GM13977 (cell line): ENCODE data around the gene GNAS-AS1.

Source experiments
- DNase-seq: peaks from one replicate; pipeline ENCODE4 v3.0.0; 2012; ENCODE audit warnings: low spot score
- CTCF ChIP-seq: IDR thresholded peaks from 2 replicates; pipeline ENCODE4 v1.5.1; 2012; ENCODE audit warnings: mild to moderate bottlenecking, control low read depth; ENCODE audit not compliant: insufficient read depth; ENCODE audit errors: extremely low read depth, missing control alignments
- in situ Hi-C: fragments of 300-500 bp; cut with MboI; formaldehyde crosslinking; loops from one replicate; pipeline ENCODE4 v1.12.0; 2022; ENCODE audit warnings: low sequenced_read_pairs, low pct_unique_long_range_greater_than_20kb, mixed read lengths, inconsistent platforms; ENCODE audit not compliant: unreplicated experiment

The GNAS-AS1 gene

GRCh38 chr20:58880994-58881752 lies 30.5 kb upstream of the GNAS-AS1 start:
- in situ Hi-C loops: no loop called here
- no peak for DNase-seq
- peak; percentile 38 for TF ChIP-seq CTCF

GRCh38 chr20:58880441-58880840 lies 29.7 kb upstream of the GNAS-AS1 start:
- in situ Hi-C loops: no loop called here
- TF ChIP-seq CTCF: no peak
- DNase-seq: no peak

GRCh38 chr20:58878399-58878798 lies 27.7 kb upstream of the GNAS-AS1 start:
- TF ChIP-seq CTCF: no peak
- in situ Hi-C loops: no loop called here
- no peak for DNase-seq

DNA sequence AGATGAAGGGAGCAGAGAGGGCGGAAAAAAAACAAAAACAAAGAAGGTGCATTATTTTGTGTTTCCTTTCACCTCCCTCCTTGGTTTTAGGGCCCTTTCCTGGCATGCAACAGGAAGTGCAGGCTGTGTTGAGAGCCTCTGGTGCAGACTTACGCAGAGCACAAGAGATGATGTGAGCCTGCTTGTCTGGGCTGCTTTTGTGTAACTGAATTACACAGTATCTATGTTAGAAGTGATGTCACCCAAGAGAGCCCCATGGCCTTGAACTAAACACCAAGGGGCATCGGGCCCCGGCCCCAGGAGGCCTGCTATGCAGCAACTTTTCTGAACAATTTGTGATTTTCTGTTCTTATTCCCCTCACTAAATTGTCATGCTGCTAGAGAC lies 27.3 kb upstream of the GNAS-AS1 start:
- no peak for DNase-seq
- no peak for TF ChIP-seq CTCF
- in situ Hi-C loops: no loop called here

GRCh38 chr20:58877050-58877975 lies 26.6 kb upstream of the GNAS-AS1 start:
- no peak for TF ChIP-seq CTCF
- no peak for DNase-seq
- in situ Hi-C loops: no loop called here

- in situ Hi-C loops: no loop called here
- no peak for DNase-seq
- no peak for TF ChIP-seq CTCF
Measured at GRCh38 chr20:58876437-58876836, 25.7 kb upstream of the GNAS-AS1 start.
